HEK293 (cell line): Measurements from ENCODE around the gene MEGF9.

Source experiments
- CTCF ChIA-PET: fragments of 350-600 bp; formaldehyde crosslinking; extraction: SDS; loops from one replicate; lab custom pipeline; 2021; ENCODE audit warnings: antibody characterized with exemption; lab: Yijun Ruan, JAX
- POLR2A ChIA-PET: fragments of 300-600 bp; formaldehyde crosslinking; extraction: SDS; loops from one replicate; lab custom pipeline; 2020; ENCODE audit warnings: antibody characterized with exemption, inconsistent platforms; lab: Yijun Ruan, JAX
- H3K27ac ChIP-seq: fragments of 200-500 bp; sonication (Bioruptor generic); 2 replicates; pipeline ENCODE4 v1.5.1; 2014; ENCODE audit warnings: low read depth, low read length, control low read depth, inconsistent platforms; ENCODE audit errors: extremely low read depth
- H3K36me3 ChIP-seq, 2 experiments: fragments of 200-500 bp in 1 of 2; sonication (Bioruptor generic) in 1 of 2; 1 replicate in 1 of 2; 2 replicates in 1 of 2; pipeline ENCODE4 v1.5.1; 2014 to 2017; ENCODE audit warnings: inconsistent platforms in 2 of 2, low read length in 2 of 2; ENCODE audit not compliant: control insufficient read depth in 2 of 2, insufficient read depth in 1 of 2
- H3K4me1 ChIP-seq: fragments of 200-500 bp; sonication (Bioruptor generic); 2 replicates; pipeline ENCODE4 v1.5.1; 2014; ENCODE audit warnings: mild to moderate bottlenecking, low read length, inconsistent platforms; ENCODE audit not compliant: control insufficient read depth, insufficient read depth
- H3K4me3 ChIP-seq: 2 replicates; pipeline ENCODE4 v1.5.1; 2011; ENCODE audit warnings: low read depth, mild to moderate bottlenecking, control low read depth, low read length, moderate library complexity
- H3K9me3 ChIP-seq: fragments of 200-500 bp; sonication (Bioruptor generic); 2 replicates; pipeline ENCODE4 v1.5.1; 2014; ENCODE audit warnings: low read depth, low read length, inconsistent platforms; ENCODE audit not compliant: control insufficient read depth, insufficient read depth
- BCL11B ChIP-seq: fragments of 450-650 bp; formaldehyde crosslinking; IDR thresholded peaks from 2 replicates; pipeline ENCODE4 v1.5.1; 2016; ENCODE audit warnings: low read depth, missing biosample characterization, missing genetic modification characterization
- FEZF1 ChIP-seq: fragments of 450-650 bp; formaldehyde crosslinking; IDR thresholded peaks from 2 replicates; pipeline ENCODE4 v1.5.1; 2016; ENCODE audit warnings: missing biosample characterization, missing genetic modification characterization
- KLF16 ChIP-seq: fragments of 450-650 bp; formaldehyde crosslinking; IDR thresholded peaks from 2 replicates; pipeline ENCODE4 v1.5.1; 2017; ENCODE audit warnings: missing biosample characterization, missing genetic modification characterization
- KLF9 ChIP-seq: fragments of 450-650 bp; formaldehyde crosslinking; IDR thresholded peaks from 2 replicates; pipeline ENCODE4 v1.5.1; 2016; ENCODE audit warnings: missing biosample characterization, missing genetic modification characterization, low read depth
- SALL2 ChIP-seq: fragments of 450-650 bp; formaldehyde crosslinking; IDR thresholded peaks from 2 replicates; pipeline ENCODE4 v1.5.0; 2017; ENCODE audit warnings: missing biosample characterization, mild to moderate bottlenecking, missing genetic modification characterization, borderline replicate concordance
- ZNF121 ChIP-seq: fragments of 450-650 bp; formaldehyde crosslinking; IDR thresholded peaks from 2 replicates; pipeline ENCODE4 v1.5.1; 2016; ENCODE audit warnings: missing biosample characterization, missing genetic modification characterization
- ZNF174 ChIP-seq: fragments of 450-650 bp; formaldehyde crosslinking; IDR thresholded peaks from 2 replicates; pipeline ENCODE4 v1.5.0; 2017; ENCODE audit warnings: missing biosample characterization, mild to moderate bottlenecking, missing genetic modification characterization
- ZNF202 ChIP-seq: fragments of 450-650 bp; formaldehyde crosslinking; IDR thresholded peaks from 2 replicates; pipeline ENCODE4 v1.5.1; 2016; ENCODE audit warnings: missing biosample characterization, missing genetic modification characterization, borderline replicate concordance
- ZNF24 ChIP-seq: fragments of 450-650 bp; formaldehyde crosslinking; IDR thresholded peaks from 2 replicates; pipeline ENCODE4 v1.5.1; 2016; ENCODE audit warnings: missing biosample characterization, missing genetic modification characterization
- ZNF274 ChIP-seq, 2 experiments: fragments of 200-500 bp in 1 of 2; fragments of 450-650 bp in 1 of 2; sonication (Bioruptor generic) in 1 of 2; formaldehyde crosslinking in 1 of 2; IDR thresholded peaks; 2 replicates each; pipeline versions ENCODE4 v1.5.1 to v1.6.1; 2014 to 2016; ENCODE audit warnings: borderline replicate concordance in 1 of 2, inconsistent platforms in 1 of 2, low read length in 1 of 2, missing biosample characterization in 1 of 2, missing genetic modification characterization in 1 of 2
- ZNF544 ChIP-seq: fragments of 450-650 bp; formaldehyde crosslinking; IDR thresholded peaks from 2 replicates; pipeline ENCODE4 v1.5.0; 2017; ENCODE audit warnings: missing biosample characterization, missing genetic modification characterization
- ZNF624 ChIP-seq: fragments of 450-650 bp; formaldehyde crosslinking; IDR thresholded peaks from 2 replicates; pipeline ENCODE4 v1.5.1; 2017; ENCODE audit warnings: missing biosample characterization, missing genetic modification characterization
- ZNF626 ChIP-seq: fragments of 450-650 bp; sonication (Bioruptor Pico); formaldehyde crosslinking; IDR thresholded peaks from 2 replicates; pipeline ENCODE4 v1.5.1; 2018; ENCODE audit warnings: missing biosample characterization, missing genetic modification characterization, inconsistent platforms
- ZNF830 ChIP-seq: fragments of 450-650 bp; IDR thresholded peaks from 2 replicates; pipeline ENCODE4 v1.5.0; 2018; ENCODE audit warnings: missing biosample characterization, missing genetic modification characterization, low read depth, mild to moderate bottlenecking, moderate library complexity
- ZNF843 ChIP-seq: fragments of 450-650 bp; formaldehyde crosslinking; IDR thresholded peaks from 2 replicates; pipeline ENCODE4 v1.5.1; 2016; ENCODE audit warnings: missing biosample characterization, missing genetic modification characterization
- TF ChIP-seq, protein P1 (sequence below): fragments of 450-650 bp; IDR thresholded peaks from 2 replicates; pipeline ENCODE4 v1.5.1; 2018; ENCODE audit warnings: missing biosample characterization, missing genetic modification characterization
- TF ChIP-seq, protein P2 (sequence below): fragments of 450-650 bp; formaldehyde crosslinking; IDR thresholded peaks from 2 replicates; pipeline ENCODE4 v1.5.1; 2017; ENCODE audit warnings: missing biosample characterization, mild to moderate bottlenecking, missing genetic modification characterization, moderate library complexity
- TF ChIP-seq, protein P3 (sequence below): fragments of 450-650 bp; formaldehyde crosslinking; optimal IDR thresholded peaks from 2 replicates; pipeline ENCODE3; 2016; ENCODE audit warnings: missing biosample characterization, mild to moderate bottlenecking, missing genetic modification characterization
- TF ChIP-seq, protein P4 (sequence below): IDR thresholded peaks from 2 replicates; pipeline ENCODE4 v1.6.1; 2011; ENCODE audit warnings: mild to moderate bottlenecking, low read depth, low read length, borderline replicate concordance
- TF ChIP-seq, protein P5 (sequence below): fragments of 450-650 bp; formaldehyde crosslinking; IDR thresholded peaks from 2 replicates; pipeline ENCODE4 v1.5.1; 2016; ENCODE audit warnings: missing biosample characterization, missing genetic modification characterization

The MEGF9 gene

DNA sequence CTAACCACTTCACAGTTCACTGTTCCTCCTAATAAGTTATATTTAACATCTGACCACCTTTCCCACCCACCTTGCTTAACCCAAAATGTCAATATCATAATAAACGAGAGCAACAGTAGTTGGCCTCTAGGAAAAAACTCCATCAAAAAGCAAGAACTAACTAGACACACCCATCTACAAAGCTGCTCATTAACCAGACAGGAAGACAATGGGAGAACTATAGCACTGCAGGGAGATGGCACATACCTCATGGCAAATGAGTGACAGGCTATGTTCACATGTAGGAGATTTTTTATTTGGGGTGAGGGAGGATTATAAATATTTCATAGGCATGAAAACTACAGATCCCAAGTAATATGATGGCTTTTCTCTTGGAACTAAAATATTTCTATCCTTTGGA is 110.7 kb downstream of the MEGF9 start:
- no peak overlapping the region for H3K27ac ChIP-seq
- TF ChIP-seq KLF16: no peak
- no peak for TF ChIP-seq ZNF121 (tag by site-specific recombination)
- no peak for TF ChIP-seq SALL2 (tag by site-specific recombination)
- TF ChIP-seq ZNF174 (tag by site-specific recombination): no peak
- TF ChIP-seq ZNF843 (tag by site-specific recombination): no peak
- TF ChIP-seq ZNF274 (IDR thresholded peaks at IDR 0.05; ENCODE audit: low read length): no peak
- TF ChIP-seq ZNF274 (tag by site-specific recombination; IDR thresholded peaks at IDR 0.05; ENCODE audit: borderline replicate concordance): no peak
- TF ChIP-seq BCL11B (tag by site-specific recombination): no peak
- no peaks in the 10 kb centered on the region for H3K9me3 ChIP-seq
- ChIA-PET POLR2A (no interaction called here), CTCF (interaction anchor here (1.0 to 1.6 kb wide), 2 partner anchors 10 to 145 kb away, joined by 3 to 4 read pairs; no protein-coding TSS in a partner anchor)
- no peak overlapping the region for H3K4me3 ChIP-seq
- H3K36me3 ChIP-seq: peaks cover 0 to 28% of the 10 kb centered on the region in 2 experiments; a peak in 1 of 3 replicates
- no peaks in the 10 kb centered on the region for H3K4me1 ChIP-seq

DNA sequence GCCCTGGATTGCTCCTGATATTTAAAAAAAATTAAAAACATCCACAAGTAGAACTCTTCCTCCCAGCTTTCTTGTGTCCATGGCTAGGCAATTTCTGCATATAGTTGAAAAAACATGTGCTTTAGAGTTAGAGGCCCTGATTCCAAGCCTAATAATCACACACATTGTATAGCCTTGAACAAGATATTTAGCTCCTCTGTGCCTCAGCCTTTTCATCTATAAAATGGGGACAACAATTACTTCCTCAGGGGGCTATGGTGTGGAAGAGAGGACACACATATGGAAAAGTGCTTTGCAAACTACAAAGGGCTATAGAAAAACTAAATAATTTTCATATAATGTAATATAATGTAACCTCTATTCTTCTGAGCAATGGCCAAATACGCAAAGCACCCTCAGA is 111.3 kb downstream of the MEGF9 start:
- H3K9me3 ChIP-seq: no peaks in the 10 kb centered on the region

More for the DNA sequence above, 111.3 kb downstream of the MEGF9 start:
- ChIA-PET POLR2A (no interaction called here), CTCF (interaction anchor here (0.6 to 1.6 kb wide), 3 partner anchors 11 to 379 kb away, joined by 3 to 4 read pairs (median 3); no protein-coding TSS in a partner anchor)
- TF ChIP-seq FEZF1 (tag by site-specific recombination) (no peak), ZNF544 (tag by site-specific recombination) (no peak), ZNF624 (tag by site-specific recombination) (no peak), ZNF626 (tag by site-specific recombination) (no peak), ZNF202 (tag by site-specific recombination) (no peak), KLF9 (tag by site-specific recombination) (no peak), ZNF24 (tag by site-specific recombination) (no peak), ZNF830 (tag by site-specific recombination) (no peak)
- TF ChIP-seq, protein P1, sequence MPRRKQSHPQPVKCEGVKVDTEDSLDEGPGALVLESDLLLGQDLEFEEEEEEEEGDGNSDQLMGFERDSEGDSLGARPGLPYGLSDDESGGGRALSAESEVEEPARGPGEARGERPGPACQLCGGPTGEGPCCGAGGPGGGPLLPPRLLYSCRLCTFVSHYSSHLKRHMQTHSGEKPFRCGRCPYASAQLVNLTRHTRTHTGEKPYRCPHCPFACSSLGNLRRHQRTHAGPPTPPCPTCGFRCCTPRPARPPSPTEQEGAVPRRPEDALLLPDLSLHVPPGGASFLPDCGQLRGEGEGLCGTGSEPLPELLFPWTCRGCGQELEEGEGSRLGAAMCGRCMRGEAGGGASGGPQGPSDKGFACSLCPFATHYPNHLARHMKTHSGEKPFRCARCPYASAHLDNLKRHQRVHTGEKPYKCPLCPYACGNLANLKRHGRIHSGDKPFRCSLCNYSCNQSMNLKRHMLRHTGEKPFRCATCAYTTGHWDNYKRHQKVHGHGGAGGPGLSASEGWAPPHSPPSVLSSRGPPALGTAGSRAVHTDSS (tag by site-specific recombination): no peak
- TF ChIP-seq, protein P2, sequence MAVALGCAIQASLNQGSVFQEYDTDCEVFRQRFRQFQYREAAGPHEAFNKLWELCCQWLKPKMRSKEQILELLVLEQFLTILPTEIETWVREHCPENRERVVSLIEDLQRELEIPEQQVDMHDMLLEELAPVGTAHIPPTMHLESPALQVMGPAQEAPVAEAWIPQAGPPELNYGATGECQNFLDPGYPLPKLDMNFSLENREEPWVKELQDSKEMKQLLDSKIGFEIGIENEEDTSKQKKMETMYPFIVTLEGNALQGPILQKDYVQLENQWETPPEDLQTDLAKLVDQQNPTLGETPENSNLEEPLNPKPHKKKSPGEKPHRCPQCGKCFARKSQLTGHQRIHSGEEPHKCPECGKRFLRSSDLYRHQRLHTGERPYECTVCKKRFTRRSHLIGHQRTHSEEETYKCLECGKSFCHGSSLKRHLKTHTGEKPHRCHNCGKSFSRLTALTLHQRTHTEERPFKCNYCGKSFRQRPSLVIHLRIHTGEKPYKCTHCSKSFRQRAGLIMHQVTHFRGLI (tag by site-specific recombination): no peak
- TF ChIP-seq, protein P3, sequence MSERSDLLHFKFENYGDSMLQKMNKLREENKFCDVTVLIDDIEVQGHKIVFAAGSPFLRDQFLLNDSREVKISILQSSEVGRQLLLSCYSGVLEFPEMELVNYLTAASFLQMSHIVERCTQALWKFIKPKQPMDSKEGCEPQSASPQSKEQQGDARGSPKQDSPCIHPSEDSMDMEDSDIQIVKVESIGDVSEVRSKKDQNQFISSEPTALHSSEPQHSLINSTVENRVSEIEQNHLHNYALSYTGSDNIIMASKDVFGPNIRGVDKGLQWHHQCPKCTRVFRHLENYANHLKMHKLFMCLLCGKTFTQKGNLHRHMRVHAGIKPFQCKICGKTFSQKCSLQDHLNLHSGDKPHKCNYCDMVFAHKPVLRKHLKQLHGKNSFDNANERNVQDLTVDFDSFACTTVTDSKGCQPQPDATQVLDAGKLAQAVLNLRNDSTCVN (tag by site-specific recombination): no peak
- TF ChIP-seq, protein P4, sequence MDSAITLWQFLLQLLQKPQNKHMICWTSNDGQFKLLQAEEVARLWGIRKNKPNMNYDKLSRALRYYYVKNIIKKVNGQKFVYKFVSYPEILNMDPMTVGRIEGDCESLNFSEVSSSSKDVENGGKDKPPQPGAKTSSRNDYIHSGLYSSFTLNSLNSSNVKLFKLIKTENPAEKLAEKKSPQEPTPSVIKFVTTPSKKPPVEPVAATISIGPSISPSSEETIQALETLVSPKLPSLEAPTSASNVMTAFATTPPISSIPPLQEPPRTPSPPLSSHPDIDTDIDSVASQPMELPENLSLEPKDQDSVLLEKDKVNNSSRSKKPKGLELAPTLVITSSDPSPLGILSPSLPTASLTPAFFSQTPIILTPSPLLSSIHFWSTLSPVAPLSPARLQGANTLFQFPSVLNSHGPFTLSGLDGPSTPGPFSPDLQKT: no peak
- TF ChIP-seq, protein P5, sequence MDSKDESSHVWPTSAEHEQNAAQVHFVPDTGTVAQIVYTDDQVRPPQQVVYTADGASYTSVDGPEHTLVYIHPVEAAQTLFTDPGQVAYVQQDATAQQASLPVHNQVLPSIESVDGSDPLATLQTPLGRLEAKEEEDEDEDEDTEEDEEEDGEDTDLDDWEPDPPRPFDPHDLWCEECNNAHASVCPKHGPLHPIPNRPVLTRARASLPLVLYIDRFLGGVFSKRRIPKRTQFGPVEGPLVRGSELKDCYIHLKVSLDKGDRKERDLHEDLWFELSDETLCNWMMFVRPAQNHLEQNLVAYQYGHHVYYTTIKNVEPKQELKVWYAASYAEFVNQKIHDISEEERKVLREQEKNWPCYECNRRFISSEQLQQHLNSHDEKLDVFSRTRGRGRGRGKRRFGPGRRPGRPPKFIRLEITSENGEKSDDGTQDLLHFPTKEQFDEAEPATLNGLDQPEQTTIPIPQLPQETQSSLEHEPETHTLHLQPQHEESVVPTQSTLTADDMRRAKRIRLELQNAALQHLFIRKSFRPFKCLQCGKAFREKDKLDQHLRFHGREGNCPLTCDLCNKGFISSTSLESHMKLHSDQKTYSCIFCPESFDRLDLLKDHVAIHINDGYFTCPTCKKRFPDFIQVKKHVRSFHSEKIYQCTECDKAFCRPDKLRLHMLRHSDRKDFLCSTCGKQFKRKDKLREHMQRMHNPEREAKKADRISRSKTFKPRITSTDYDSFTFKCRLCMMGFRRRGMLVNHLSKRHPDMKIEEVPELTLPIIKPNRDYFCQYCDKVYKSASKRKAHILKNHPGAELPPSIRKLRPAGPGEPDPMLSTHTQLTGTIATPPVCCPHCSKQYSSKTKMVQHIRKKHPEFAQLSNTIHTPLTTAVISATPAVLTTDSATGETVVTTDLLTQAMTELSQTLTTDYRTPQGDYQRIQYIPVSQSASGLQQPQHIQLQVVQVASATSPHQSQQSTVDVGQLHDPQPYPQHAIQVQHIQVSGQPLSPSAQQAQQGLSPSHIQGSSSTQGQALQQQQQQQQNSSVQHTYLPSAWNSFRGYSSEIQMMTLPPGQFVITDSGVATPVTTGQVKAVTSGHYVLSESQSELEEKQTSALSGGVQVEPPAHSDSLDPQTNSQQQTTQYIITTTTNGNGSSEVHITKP (tag by site-specific recombination): no peak
- Histone ChIP-seq H3K4me1 (no peaks in the 10 kb centered on the region), H3K4me3 (no peak overlapping the region), H3K36me3 (peaks cover 0 to 25% of the 10 kb centered on the region in 2 experiments; a peak in 1 of 3 replicates), H3K27ac (no peak overlapping the region)
